Right cardiac atrium (tissue), 5 donors: ENCODE measurements around the gene PPP2R5E. TPM values are rescaled to one million over a fixed set of nuclear protein-coding genes. Genes with fewer than 3 reads are reported as not detected.
A peak's percentile ranks its signal among the peaks of the same experiment; 100 is the strongest.

Experiments
- ATAC-seq, 2 donors: fragments of 200-7000 bp; cut with Tn5 transposase; one replicate each; pipeline versions ENCODE4 v1.8.0 to v1.9.1; 2020; ENCODE audit warnings: moderate library complexity in 2 of 2, mild to moderate bottlenecking in 1 of 2
- DNase-seq, 3 donors: peaks; one replicate each; pipeline ENCODE4 v3.0.0-alpha.2; 2020
- H3K27ac ChIP-seq: one replicate; pipeline ENCODE4 v1.5.1; 2013; ENCODE audit warnings: mild to moderate bottlenecking, low read length, control low read depth, moderate library complexity
- H3K27me3 ChIP-seq: one replicate; pipeline ENCODE4 v1.6.1; 2013; ENCODE audit not compliant: control insufficient read depth, insufficient read depth
- H3K4me1 ChIP-seq: one replicate; pipeline ENCODE4 v1.6.1; 2013; ENCODE audit warnings: low read length; ENCODE audit not compliant: control insufficient read depth, insufficient read depth
- H3K4me3 ChIP-seq: one replicate; pipeline ENCODE4 v1.5.1; 2013; ENCODE audit warnings: low read length, control low read depth
- H3K9me3 ChIP-seq: one replicate; pipeline ENCODE4 v1.6.1; 2013; ENCODE audit warnings: low read length; ENCODE audit not compliant: control insufficient read depth
- WGBS: extraction: QIAGEN DNeasy Blood & Tissue Kit; methylation state at CpG from one replicate; pipeline ENCODE4 v1.1.7; 2013; 5-methylcytosine and 5-hydroxymethylcytosine counted together
- intact Hi-C, 4 donors: fragments of 100-400 bp; cut with DNase I; formaldehyde crosslinking; loops; one replicate each; pipeline versions ENCODE4 v1.11.0 to v1.14.0; 2022 to 2023
- polyA plus RNA-seq: library from polyadenylated mRNA; stranded (reverse); fragments of 200-250 nt; gene quantifications from one replicate; pipeline ENCODE4 v1.2.3, GENCODE V29; 2013
- total RNA-seq, 4 donors: library from RNA; stranded (reverse); fragmentation: NEBNext Ultra II Directional; extraction: Animal tissue kit (Norgen Biotek cat#: 25700); gene quantifications; one replicate each; pipeline ENCODE4 v1.2.1, GENCODE V29; 2021
- donor health status: healthy with polysubstance abuse.
- donor health status: DM: no; HTN: yes; CAD: no.
- donor health status: DM: no; HTN: no; CAD: no.
- donor health status: DM: no; HTN: yes; CAD: no; lungs with severe emphysema.
- donor health status: DM: yes; HTN: yes; CAD: no.

PPP2R5E gene
- total and polyA plus RNA-seq, 5 donors, result 10.3 to 38.4 (median 36.5) TPM

DNA sequence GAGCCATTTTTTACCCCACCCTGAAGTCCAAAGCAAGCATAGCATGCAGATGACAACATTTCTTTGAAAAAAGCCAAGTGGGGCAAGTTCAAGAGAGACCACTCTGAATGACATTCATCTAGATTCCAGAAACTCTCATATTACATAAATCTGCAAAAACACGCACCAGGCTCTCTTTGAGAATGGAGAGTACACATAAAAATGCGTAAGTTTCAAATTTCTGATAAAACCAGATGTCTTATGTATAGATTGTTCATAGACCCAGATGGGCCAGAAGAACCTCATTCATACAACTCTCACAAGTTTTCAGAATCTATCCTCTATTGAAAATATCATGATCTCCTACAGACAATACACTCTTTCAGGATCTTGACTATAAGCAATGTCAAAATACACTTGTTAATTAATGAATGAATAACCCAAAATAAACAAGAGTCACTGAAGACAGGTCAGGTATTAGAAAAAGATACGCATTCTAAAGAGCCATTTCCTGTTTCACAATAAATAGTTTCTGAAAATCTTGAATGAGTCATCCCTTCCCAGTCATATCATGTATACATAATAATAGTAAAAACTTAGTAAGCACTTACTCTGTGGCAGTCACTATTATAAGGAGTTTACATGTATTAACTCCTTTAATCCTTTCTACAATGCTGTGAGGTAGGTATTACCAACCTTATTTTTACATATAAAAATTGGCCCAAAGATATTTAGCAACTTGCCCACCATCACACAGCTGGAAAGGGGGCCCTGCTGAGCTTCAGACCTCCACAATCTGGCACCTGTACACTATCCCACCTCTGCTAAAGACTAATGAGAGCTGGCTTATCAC, 72.0 kb downstream of the PPP2R5E start:
- H3K4me3 ChIP-seq, result no peak overlapping the region
- WGBS, result 63% methylated on average over 3 of the region's 3 CpGs
- ATAC-seq (peak in 1 of 2 donors; percentile 49), DNase-seq (no peak)
- H3K4me1 ChIP-seq, result peaks cover 5% of the 10 kb centered on the region
- no peak overlapping the region for H3K27ac ChIP-seq
- H3K27me3 ChIP-seq, result no peaks in the 10 kb centered on the region
- no peaks in the 10 kb centered on the region for H3K9me3 ChIP-seq
- intact Hi-C loops, result no loop called here

DNA sequence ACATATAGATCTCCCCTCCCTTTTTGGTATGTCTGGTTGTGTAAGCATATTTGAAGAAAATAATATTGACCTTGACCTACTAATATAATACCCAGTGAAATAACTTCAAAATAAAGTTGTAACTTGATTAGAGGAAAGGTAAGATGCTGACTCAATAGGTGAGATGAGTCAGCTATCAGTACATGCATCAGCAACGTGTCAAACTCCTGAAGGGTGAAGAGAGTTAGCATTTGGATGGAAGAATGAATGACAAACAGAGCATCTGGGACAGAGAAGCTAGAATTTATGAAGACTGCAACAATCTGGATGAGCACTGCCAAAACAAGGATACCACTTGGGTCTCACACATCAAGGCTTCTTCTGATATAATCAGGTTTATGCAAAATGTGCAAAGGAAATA, 74.9 kb downstream of the PPP2R5E start:
- Histone ChIP-seq H3K4me3 (no peak overlapping the region), H3K27ac (no peak overlapping the region), H3K9me3 (no peaks in the 10 kb centered on the region), H3K4me1 (peaks cover 2% of the 10 kb centered on the region), H3K27me3 (no peaks in the 10 kb centered on the region)
- ATAC-seq (no peak), DNase-seq (no peak)
- 62% methylated on average over 1 of the region's 1 CpG for WGBS
- intact Hi-C loops, result no loop called here

DNA sequence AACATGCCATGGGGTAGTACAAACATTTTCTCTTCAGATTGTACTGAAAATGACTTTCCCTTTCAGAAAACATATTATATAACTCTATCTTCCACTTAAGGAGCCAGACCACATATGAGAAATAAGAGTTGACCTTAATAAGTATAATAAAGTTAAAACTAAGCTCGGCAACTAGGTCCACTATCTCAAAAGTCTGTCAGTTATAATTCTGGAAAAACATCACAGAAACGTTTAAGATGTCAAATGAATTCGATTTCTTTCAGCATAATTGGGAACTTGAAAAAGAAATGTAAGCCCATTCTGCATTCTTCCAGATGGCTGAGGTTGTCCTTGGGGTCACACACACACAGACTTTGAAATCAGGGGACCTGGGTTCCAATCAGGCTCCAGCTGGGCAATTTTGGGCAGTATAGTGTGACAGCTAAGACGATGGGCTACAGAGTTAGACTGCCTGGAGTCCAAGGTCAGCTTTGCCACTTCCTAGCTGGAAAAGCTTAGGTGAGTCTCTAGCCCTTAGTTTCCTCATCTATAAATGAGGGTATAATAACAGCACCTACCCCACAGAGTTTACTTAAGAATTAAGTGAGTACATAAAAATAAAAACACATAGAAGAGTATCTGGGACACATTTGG, 75.6 kb downstream of the PPP2R5E start:
- Histone ChIP-seq H3K27ac (no peak overlapping the region), H3K4me3 (no peak overlapping the region), H3K27me3 (no peaks in the 10 kb centered on the region), H3K9me3 (no peaks in the 10 kb centered on the region), H3K4me1 (peaks cover 2% of the 10 kb centered on the region)
- DNase-seq (no peak), ATAC-seq (no peak)
- WGBS, result 50% methylated on average over 4 of the region's 4 CpGs
- intact Hi-C loops, result no loop called here

DNA sequence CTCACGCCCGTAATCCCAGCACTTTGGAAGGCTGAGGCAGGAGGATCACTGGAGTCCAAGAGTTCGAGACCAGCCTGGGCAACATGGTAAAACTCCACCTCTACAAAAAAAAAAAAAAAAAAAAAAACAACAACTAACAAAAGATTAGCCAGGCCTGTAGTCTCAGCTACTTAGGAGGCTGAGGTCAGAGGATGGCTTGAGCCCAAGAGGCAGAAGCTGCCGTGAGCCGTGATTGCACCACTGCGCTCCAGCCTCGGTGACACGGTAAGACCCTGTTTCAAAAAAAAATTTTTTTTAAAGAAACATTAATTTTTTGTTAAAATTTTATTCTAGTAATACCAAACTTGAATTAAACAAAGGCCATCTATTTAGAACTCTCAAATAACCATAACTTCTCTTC, 77.8 kb downstream of the PPP2R5E start:
- Histone ChIP-seq H3K4me3 (no peak overlapping the region), H3K9me3 (no peaks in the 10 kb centered on the region), H3K4me1 (no peaks in the 10 kb centered on the region), H3K27ac (no peak overlapping the region), H3K27me3 (no peaks in the 10 kb centered on the region)
- ATAC-seq (no peak), DNase-seq (peak in 1 of 3 donors; percentile 72)
- 75% methylated on average over 8 of the region's 8 CpGs for WGBS
- intact Hi-C loops, result no loop called here

DNA sequence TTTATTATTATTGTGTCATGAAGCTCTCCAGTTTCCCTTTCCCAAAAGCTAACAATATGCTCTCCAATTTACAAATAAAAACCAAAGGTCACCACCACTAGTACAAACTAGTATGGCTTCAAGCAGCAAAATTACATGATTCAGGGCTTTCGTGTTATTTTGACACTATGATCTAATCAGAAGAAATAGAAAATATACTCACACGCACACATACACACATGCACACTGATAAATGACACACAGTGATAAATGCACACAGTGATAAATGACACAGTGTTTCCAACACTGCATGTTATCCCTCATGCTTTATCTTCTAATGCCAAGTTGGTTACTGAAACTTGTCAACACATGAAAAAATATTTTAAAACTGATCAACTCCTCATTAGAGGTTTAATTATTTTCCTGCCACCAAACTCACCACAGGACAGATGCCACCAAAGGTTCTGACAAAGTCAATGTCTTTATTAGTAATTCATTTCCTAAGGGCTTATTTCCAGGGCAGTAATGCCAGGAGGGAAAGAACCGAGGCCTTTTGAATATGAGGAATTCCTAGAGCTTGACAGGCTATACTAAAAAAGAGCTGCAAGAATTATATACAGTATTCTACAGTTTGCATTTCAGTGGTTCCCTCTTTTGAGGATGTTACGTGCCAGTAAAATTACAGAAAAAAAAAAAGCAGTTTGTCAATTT, 82.4 kb downstream of the PPP2R5E start:
- H3K9me3 ChIP-seq, result no peaks in the 10 kb centered on the region
- H3K27me3 ChIP-seq, result no peaks in the 10 kb centered on the region
- H3K27ac ChIP-seq, result no peak overlapping the region
- H3K4me1 ChIP-seq, result peaks cover 4% of the 10 kb centered on the region
- no peak overlapping the region for H3K4me3 ChIP-seq
- DNase-seq (no peak), ATAC-seq (no peak)
- intact Hi-C loops, result no loop called here
- 43% methylated on average over 4 of the region's 4 CpGs for WGBS

DNA sequence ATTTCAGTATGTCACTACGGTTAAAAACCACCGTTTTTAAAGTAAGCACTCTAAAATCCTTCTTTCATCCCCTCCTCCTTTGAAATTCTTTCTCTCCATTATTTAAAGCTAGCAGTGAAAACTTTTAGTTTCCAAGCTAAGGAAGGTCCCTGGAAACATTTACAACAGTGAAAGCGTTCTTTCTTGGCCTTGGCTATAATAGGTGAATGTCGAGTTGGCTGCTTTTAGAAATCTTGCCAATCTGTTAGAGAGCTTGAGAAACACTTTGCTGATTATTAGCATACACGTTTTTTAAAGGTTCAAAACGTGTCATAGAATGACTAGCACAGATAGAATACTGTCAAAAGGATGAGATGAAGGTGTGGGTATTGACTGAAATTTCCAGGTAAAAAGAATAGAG, 83.4 kb downstream of the PPP2R5E start:
- intact Hi-C loops, result no loop called here
- peaks cover 7% of the 10 kb centered on the region for H3K4me1 ChIP-seq
- no peak for DNase-seq
- H3K27ac ChIP-seq, result no peak overlapping the region
- H3K4me3 ChIP-seq, result no peak overlapping the region
- 60% methylated on average over 6 of the region's 6 CpGs for WGBS
- H3K9me3 ChIP-seq, result no peaks in the 10 kb centered on the region
- ATAC-seq, result no peak
- H3K27me3 ChIP-seq, result no peaks in the 10 kb centered on the region

DNA sequence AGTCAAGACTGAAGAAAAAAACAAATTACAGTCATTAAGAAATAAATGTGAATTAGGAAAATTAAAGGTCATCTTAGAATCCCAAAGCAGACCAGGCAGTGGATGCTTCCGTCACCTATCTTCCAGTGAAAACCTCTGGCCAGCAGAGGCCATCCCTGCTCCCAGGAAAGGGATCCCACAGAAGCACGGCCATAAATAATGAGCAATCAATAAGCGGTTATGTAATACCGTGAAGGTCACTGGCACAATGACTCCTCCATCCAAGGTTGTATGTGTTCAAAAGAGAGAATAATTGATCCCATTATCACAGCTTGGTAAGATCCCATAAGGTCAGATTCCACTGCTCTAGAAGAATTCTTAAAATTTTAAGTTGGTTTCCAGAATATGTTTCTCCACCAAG, 85.7 kb downstream of the PPP2R5E start:
- WGBS, result 83% methylated on average over 4 of the region's 4 CpGs
- no peaks in the 10 kb centered on the region for H3K27me3 ChIP-seq
- no peaks in the 10 kb centered on the region for H3K9me3 ChIP-seq
- peaks cover 10% of the 10 kb centered on the region for H3K4me1 ChIP-seq
- DNase-seq (no peak), ATAC-seq (no peak)
- intact Hi-C loops, result no loop called here
- no peak overlapping the region for H3K27ac ChIP-seq
- H3K4me3 ChIP-seq, result no peak overlapping the region

DNA sequence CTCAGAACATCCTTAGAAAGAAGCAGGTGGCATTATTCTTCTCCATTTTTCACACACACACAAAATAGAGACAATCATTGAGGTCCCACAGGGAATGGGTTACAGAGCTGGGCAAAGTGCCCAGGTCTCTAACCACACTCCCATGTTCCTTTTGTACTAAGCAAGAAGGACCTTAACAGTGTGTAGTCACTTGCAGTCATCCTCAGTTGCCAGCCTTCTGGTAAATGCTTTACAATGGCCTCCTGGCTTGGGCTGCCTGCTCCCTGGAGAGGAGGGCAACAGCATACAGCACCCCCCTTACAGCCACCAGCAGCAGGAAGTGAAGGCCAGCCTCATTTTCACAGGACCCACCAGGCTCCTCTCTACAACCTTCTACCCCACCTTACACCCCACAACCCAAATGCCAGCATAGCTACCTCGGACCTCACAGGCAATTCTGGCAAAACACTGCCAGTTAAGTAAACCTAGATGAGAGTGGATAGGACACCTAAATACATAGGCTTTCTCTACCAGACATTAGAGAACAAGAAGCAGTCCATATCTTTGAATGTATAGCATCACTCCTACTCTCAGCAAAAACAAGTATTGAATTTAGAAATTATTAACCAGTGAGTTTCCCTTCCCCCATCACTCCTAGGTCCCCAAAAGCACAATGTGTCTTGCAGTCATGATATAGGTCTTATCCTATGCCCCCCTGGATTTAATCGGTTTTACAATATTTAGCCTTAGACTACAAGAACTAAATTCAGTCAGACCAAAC, 88.1 kb downstream of the PPP2R5E start:
- Histone ChIP-seq H3K4me3 (no peak overlapping the region), H3K27me3 (no peaks in the 10 kb centered on the region), H3K4me1 (peaks cover 10% of the 10 kb centered on the region), H3K9me3 (no peaks in the 10 kb centered on the region), H3K27ac (no peak overlapping the region)
- ATAC-seq, result peak; percentile 50 to 53
- intact Hi-C loops, result no loop called here
- WGBS, result 90% methylated on average over 2 of the region's 2 CpGs
- peak; percentile 10 to 55 (median 16) for DNase-seq

DNA sequence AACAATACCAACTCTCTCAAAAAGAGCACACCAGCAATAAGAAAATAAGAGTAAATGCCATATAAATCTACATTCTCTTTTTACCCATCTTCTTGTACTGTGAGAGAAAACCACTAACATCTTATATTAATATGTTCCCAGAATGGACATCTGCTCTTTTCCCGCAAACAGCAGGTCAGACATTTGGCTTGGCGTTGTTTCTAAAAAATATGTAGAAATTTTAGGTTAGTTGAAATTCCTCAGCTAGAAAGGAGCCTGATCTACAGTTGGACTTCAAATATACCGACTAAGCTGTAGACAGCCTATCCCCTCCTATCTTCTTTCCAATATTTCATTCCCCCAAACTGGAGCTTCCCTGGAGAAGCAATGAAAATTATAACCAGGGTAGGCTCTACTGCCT, 88.7 kb downstream of the PPP2R5E start:
- Histone ChIP-seq H3K9me3 (no peaks in the 10 kb centered on the region), H3K4me1 (peaks cover 10% of the 10 kb centered on the region), H3K27ac (no peak overlapping the region), H3K27me3 (no peaks in the 10 kb centered on the region), H3K4me3 (no peak overlapping the region)
- DNase-seq (no peak), ATAC-seq (no peak)
- WGBS, result 90% methylated on average over 3 of the region's 3 CpGs
- intact Hi-C loops, result no loop called here

DNA sequence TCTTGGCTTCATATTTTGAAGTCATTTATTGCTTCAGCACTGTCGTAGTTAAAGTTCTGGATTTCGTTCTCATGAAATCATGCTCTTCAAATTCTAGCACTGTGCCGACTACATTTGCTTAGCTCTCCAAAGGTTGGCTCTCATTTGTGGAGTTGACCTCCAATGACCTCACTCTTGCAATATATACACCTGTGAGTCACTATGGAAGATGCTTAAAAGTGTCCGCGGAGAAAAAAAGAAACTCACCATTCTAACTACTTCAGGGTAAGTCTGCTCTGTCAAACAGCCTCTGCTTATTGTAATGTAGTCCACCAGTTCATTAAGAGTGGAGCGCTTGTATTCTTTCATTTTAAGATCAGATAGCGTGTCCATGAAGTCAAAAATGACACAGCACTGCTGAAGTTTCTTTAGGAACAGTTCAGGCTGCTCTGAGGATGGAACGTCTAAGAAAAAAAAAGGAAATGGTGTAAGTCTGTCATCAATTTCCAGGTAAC, 89.7 kb downstream of the PPP2R5E start:
- Histone ChIP-seq H3K4me3 (no peak overlapping the region), H3K9me3 (no peaks in the 10 kb centered on the region), H3K27ac (no peak overlapping the region), H3K4me1 (peaks cover 10% of the 10 kb centered on the region), H3K27me3 (no peaks in the 10 kb centered on the region)
- ATAC-seq (peak; percentile 19 to 60), DNase-seq (no peak)
- intact Hi-C loops, result no loop called here
- 63% methylated on average over 8 of the region's 8 CpGs for WGBS
